ENCODE measurements around the gene GSTT2.

Gene GSTT2

DNA sequence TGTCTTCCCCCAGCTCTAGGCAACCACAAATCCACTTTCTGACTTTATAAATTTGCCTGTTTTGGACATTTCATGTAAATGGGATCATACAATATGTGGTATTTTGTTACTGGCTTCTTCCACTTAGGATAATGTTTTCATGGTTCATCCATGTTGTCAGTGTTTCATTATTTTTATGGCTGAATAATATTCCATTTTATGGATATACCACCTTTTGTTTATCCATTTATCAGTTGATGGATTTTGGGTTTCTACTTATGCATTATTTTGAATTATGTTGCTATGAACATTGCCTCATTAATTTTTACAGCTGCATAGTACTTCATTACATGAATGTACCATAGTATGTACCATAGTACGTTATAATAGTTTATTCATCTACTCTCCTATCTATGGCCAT is 36.2 kb downstream of the GSTT2 start:
- no peaks in the 10 kb centered on the region for H3K36me3 ChIP-seq (ENCODE audit: insufficient read depth, low read length)
- H3K27me3 ChIP-seq (ENCODE audit: control insufficient read depth, insufficient read depth, low read length): no peaks in the 10 kb centered on the region
- H3K9ac ChIP-seq (ENCODE audit: low read depth, low read length): no peak overlapping the region
- no peak overlapping the region for H3K4me3 ChIP-seq (ENCODE audit: low read length)
- H3K9me3 ChIP-seq (replicated peaks; ENCODE audit: low read length): no peaks in the 10 kb centered on the region
- peaks cover 7% of the 10 kb centered on the region for H3K4me1 ChIP-seq (ENCODE audit: control insufficient read depth, insufficient read depth, low read length)
- H3K4me2 ChIP-seq (ENCODE audit: low read length): no peak overlapping the region

DNA sequence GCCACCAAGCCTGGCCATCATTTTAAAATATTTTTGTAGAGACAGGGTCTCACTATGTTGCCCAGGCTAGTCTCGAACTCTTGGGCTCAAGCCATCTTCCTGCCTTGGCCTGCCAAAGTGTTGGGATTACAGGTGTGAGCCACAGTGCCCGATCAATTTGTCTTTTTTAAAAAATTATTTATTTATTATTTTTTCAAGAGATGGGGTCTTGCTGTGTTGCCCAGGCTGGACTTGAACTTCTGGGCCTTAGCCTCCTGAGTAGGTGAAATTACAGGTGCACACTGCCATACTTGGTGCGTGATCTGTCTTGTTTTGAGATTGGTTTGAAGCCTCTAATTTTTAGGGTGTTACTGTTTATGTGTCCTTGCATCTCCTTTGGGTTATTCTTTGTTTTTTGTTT is 41.4 kb downstream of the GSTT2 start:
- Histone ChIP-seq H3K4me3 (ENCODE audit: low read length) (no peak overlapping the region), H3K4me1 (ENCODE audit: control insufficient read depth, insufficient read depth, low read length) (no peaks in the 10 kb centered on the region), H3K36me3 (ENCODE audit: insufficient read depth, low read length) (no peaks in the 10 kb centered on the region), H3K9me3 (replicated peaks; ENCODE audit: low read length) (no peaks in the 10 kb centered on the region), H3K27me3 (ENCODE audit: control insufficient read depth, insufficient read depth, low read length) (no peaks in the 10 kb centered on the region), H3K9ac (ENCODE audit: low read depth, low read length) (no peak overlapping the region), H3K4me2 (ENCODE audit: low read length) (no peak overlapping the region)

DNA sequence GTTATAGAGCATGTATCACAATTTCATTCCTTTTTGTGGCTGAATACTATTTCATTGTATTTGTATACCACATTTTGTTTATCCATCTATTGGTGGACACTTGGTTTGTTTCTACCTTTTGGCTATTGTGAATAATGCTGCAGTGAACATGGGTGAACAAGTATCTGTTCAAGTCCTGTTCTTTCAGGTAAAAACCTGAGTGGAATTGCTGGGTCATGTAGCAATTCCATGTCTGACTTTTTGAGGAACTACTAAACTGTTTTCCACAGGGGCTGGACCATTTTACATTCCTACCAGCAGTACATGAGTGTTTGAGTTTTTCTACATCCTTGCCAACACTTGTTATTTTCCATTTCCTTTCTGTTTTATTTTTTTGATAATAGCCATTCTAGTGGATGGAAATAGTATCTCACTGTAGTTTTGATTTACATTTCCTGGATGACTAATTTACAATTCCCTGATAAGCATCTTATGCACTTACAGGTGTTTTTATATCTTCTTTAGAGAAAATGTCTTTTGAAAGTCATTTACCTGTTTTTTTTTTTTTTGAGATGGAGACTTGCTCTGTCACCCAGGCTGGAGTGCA is 43.4 kb downstream of the GSTT2 start:
- Histone ChIP-seq H3K4me1 (ENCODE audit: control insufficient read depth, insufficient read depth, low read length) (no peaks in the 10 kb centered on the region), H3K4me2 (ENCODE audit: low read length) (no peak overlapping the region), H3K36me3 (ENCODE audit: insufficient read depth, low read length) (no peaks in the 10 kb centered on the region), H3K4me3 (ENCODE audit: low read length) (no peak overlapping the region), H3K9ac (ENCODE audit: low read depth, low read length) (no peak overlapping the region), H3K9me3 (replicated peaks; ENCODE audit: low read length) (no peaks in the 10 kb centered on the region), H3K27me3 (ENCODE audit: control insufficient read depth, insufficient read depth, low read length) (no peaks in the 10 kb centered on the region)

DNA sequence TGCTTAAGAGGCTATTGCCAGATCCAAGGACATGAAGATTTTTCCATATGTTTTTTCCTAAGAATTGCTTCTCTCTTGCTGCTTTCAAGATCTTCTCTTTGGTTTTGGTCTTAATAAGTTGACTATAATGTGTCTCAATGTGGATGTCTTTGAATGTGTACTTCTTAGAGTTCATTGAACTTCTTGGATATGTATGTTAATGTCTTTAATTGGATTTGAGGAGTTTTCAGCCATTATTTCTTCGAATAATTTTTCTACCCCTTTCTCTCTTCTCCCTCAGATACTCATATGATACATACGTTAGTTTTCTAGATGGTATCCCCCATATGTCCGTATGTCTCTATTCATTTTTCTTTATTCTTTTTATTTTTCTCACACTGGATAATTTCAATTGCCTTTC is 44.4 kb downstream of the GSTT2 start:
- no peak overlapping the region for H3K4me2 ChIP-seq (ENCODE audit: low read length)
- H3K4me1 ChIP-seq (ENCODE audit: control insufficient read depth, insufficient read depth, low read length): no peaks in the 10 kb centered on the region

DNA sequence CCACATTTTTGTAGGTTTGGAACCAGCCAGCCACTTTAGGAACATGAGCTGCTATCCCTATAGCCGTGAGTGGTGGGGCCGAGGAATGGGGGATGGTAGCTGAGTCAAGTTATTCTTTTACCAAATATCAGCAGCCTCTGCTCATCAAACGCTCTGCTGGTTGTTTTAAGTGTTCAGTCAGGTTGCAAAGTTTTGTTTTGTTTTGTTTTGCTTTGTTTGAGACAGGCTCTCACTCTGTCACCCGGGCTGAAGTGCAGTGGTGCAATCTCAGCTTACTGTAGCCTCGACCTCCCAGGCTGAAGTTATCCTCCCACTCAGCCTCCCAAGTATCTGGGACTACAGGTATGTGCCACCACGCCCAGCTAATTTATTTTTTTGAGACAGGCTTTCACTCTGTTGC is 45.5 kb downstream of the GSTT2 start:
- no peaks in the 10 kb centered on the region for H3K4me1 ChIP-seq (ENCODE audit: control insufficient read depth, insufficient read depth, low read length)
- H3K36me3 ChIP-seq (ENCODE audit: insufficient read depth, low read length): no peaks in the 10 kb centered on the region
- H3K4me3 ChIP-seq (ENCODE audit: low read length): no peak overlapping the region
- no peaks in the 10 kb centered on the region for H3K27me3 ChIP-seq (ENCODE audit: control insufficient read depth, insufficient read depth, low read length)
- no peak overlapping the region for H3K9ac ChIP-seq (ENCODE audit: low read depth, low read length)
- no peaks in the 10 kb centered on the region for H3K9me3 ChIP-seq (replicated peaks; ENCODE audit: low read length)
- H3K4me2 ChIP-seq (ENCODE audit: low read length): no peak overlapping the region

More for the DNA sequence above, 44.4 kb downstream of the GSTT2 start:
- no peaks in the 10 kb centered on the region for H3K27me3 ChIP-seq (ENCODE audit: control insufficient read depth, insufficient read depth, low read length)
- no peaks in the 10 kb centered on the region for H3K9me3 ChIP-seq (replicated peaks; ENCODE audit: low read length)
- H3K4me3 ChIP-seq (ENCODE audit: low read length): no peak overlapping the region
- no peak overlapping the region for H3K9ac ChIP-seq (ENCODE audit: low read depth, low read length)
- no peaks in the 10 kb centered on the region for H3K36me3 ChIP-seq (ENCODE audit: insufficient read depth, low read length)

DNA sequence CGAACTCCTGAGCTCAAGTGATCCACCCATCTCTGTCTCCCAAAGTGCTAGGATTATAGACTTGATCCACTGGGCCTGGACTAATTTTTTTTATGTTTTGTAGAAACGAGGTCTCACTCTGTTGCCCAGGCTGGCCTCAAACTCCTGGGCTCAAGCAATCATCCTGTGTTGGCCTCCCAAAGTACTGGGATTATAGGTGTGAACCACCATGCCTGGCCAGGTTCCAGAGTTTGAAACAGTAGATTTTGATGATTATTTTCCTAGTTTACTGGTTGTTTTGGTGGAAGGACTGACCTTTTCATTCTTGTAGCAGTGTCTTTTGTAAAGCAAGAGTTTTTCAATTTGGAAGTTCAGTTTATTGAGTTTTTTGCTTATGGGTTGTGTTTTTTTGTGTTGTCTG is 46.1 kb downstream of the GSTT2 start:
- no peak overlapping the region for H3K4me2 ChIP-seq (ENCODE audit: low read length)
- no peaks in the 10 kb centered on the region for H3K36me3 ChIP-seq (ENCODE audit: insufficient read depth, low read length)
- H3K9ac ChIP-seq (ENCODE audit: low read depth, low read length): no peak overlapping the region
- no peak overlapping the region for H3K4me3 ChIP-seq (ENCODE audit: low read length)
- H3K27me3 ChIP-seq (ENCODE audit: control insufficient read depth, insufficient read depth, low read length): no peaks in the 10 kb centered on the region
- no peaks in the 10 kb centered on the region for H3K9me3 ChIP-seq (replicated peaks; ENCODE audit: low read length)
- H3K4me1 ChIP-seq (ENCODE audit: control insufficient read depth, insufficient read depth, low read length): no peaks in the 10 kb centered on the region

DNA sequence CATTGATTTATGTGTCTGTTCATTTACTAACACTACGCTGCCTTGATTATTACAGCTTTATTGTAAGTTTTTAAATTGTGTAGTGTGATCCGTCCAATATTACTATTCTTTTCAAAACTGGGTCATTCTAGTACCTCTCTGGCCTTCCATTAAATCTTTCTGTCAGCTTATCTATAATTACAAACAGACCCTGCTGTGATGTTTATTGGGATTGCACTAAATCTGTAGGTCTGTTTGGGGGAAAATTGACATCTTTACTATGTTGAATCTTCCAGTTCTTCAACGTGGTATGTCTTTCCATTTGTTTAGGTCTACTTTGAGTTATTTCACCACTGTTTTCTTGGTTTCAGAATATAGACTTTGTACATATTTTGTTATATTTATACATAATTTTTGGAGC is 46.8 kb downstream of the GSTT2 start:
- H3K9me3 ChIP-seq (replicated peaks; ENCODE audit: low read length): no peaks in the 10 kb centered on the region
- no peaks in the 10 kb centered on the region for H3K27me3 ChIP-seq (ENCODE audit: control insufficient read depth, insufficient read depth, low read length)
- H3K4me1 ChIP-seq (ENCODE audit: control insufficient read depth, insufficient read depth, low read length): no peaks in the 10 kb centered on the region
- no peak overlapping the region for H3K4me2 ChIP-seq (ENCODE audit: low read length)
- H3K36me3 ChIP-seq (ENCODE audit: insufficient read depth, low read length): no peaks in the 10 kb centered on the region
- no peak overlapping the region for H3K9ac ChIP-seq (ENCODE audit: low read depth, low read length)
- no peak overlapping the region for H3K4me3 ChIP-seq (ENCODE audit: low read length)

DNA sequence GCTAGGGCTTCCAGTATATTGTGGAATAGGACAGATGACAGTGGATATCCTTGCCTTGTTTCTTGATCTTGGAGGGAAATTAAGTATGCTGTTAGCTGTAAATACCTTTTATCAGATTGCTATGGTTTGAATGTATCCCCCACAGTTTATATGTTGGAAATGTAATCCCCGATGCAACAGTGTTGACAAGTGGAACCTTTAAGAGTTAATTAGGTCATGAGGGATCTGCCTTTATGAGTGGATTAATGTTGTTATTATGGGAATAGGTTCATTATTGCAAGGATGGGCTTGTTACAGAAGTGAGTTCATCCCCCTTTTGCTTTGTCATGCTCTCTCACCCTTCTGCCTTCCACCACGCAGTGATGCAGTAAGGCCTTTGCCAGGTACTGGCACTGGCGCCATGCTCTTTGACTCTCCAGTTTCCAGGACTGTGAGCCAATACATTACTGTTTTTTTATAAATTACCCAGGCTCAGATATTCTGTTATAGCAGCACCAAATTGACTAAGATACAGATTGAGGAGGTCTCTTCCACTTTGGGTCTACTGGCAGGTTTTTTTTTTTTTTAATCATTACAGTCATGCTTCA is 47.5 kb downstream of the GSTT2 start:
- Histone ChIP-seq H3K9me3 (replicated peaks; ENCODE audit: low read length) (no peaks in the 10 kb centered on the region), H3K27me3 (ENCODE audit: control insufficient read depth, insufficient read depth, low read length) (no peaks in the 10 kb centered on the region), H3K4me2 (ENCODE audit: low read length) (no peak overlapping the region), H3K4me3 (ENCODE audit: low read length) (no peak overlapping the region), H3K9ac (ENCODE audit: low read depth, low read length) (no peak overlapping the region), H3K36me3 (ENCODE audit: insufficient read depth, low read length) (no peaks in the 10 kb centered on the region), H3K4me1 (ENCODE audit: control insufficient read depth, insufficient read depth, low read length) (no peaks in the 10 kb centered on the region)

DNA sequence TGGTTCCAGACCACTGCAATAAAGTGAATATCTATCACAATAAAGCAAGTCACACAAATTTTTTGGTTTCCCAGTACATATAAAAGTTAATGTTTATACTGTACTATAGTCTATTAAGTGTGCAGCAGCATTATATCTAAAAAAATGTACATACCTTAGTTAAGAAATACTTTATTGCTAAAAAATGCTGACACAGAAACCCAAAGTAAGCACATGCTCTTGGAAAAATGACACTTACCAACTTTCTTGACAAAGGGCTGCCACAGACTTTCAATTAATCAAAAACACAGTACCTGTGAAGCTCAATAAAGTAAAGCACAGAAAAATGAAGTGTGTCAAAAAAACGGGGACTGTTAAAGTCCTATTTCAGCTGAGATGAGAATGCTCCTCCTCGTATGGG is 48.1 kb downstream of the GSTT2 start:
- no peaks in the 10 kb centered on the region for H3K27me3 ChIP-seq (ENCODE audit: control insufficient read depth, insufficient read depth, low read length)
- no peak overlapping the region for H3K9ac ChIP-seq (ENCODE audit: low read depth, low read length)
- no peaks in the 10 kb centered on the region for H3K36me3 ChIP-seq (ENCODE audit: insufficient read depth, low read length)
- no peak overlapping the region for H3K4me2 ChIP-seq (ENCODE audit: low read length)
- H3K4me1 ChIP-seq (ENCODE audit: control insufficient read depth, insufficient read depth, low read length): no peaks in the 10 kb centered on the region
- no peaks in the 10 kb centered on the region for H3K9me3 ChIP-seq (replicated peaks; ENCODE audit: low read length)
- H3K4me3 ChIP-seq (ENCODE audit: low read length): no peak overlapping the region

DNA sequence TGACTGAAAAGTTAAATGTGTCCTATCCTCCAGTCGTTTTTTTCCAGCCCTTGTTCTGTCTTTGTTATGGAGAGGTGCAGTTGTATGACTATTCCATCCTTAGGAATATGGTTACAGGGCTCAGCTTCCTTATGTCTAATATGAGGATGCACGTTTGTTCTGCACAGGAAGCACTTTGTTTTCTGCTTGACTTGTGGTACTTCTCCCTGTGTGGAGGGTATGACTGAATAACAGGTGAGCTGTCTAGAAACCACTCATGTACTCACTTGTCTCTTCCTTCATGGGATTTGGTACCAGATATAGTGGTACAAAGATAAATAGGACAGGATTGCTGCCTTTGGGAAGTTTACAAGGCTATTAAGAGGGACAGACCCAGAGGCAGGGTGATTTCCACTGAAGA is 48.6 kb downstream of the GSTT2 start:
- Histone ChIP-seq H3K9ac (ENCODE audit: low read depth, low read length) (no peak overlapping the region), H3K27me3 (ENCODE audit: control insufficient read depth, insufficient read depth, low read length) (no peaks in the 10 kb centered on the region), H3K4me1 (ENCODE audit: control insufficient read depth, insufficient read depth, low read length) (no peaks in the 10 kb centered on the region), H3K36me3 (ENCODE audit: insufficient read depth, low read length) (no peaks in the 10 kb centered on the region), H3K9me3 (replicated peaks; ENCODE audit: low read length) (no peaks in the 10 kb centered on the region), H3K4me3 (ENCODE audit: low read length) (no peak overlapping the region), H3K4me2 (ENCODE audit: low read length) (no peak overlapping the region)

DNA sequence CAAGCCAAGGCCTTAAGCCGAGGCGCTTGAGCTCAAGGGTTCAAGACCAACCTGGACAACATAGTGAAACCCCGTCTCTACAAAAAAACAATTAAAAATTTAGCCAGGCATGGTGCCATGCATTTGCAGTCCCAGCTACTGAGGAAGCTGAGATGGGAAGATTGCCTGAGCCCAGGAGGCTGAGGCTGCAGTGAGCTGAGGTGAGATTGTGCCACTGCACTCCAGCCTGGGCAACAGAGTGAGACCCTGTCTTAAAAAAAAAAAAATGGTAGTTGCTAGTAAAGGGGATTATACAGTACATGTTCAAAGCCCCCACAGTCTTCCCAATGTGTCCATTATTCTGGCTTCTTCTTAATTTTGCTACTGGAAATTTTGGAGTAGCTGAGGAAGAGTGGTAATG is 49.4 kb downstream of the GSTT2 start:
- Histone ChIP-seq H3K4me2 (ENCODE audit: low read length) (no peak overlapping the region), H3K36me3 (ENCODE audit: insufficient read depth, low read length) (no peaks in the 10 kb centered on the region), H3K9ac (ENCODE audit: low read depth, low read length) (no peak overlapping the region), H3K9me3 (replicated peaks; ENCODE audit: low read length) (no peaks in the 10 kb centered on the region), H3K4me1 (ENCODE audit: control insufficient read depth, insufficient read depth, low read length) (no peaks in the 10 kb centered on the region), H3K4me3 (ENCODE audit: low read length) (no peak overlapping the region), H3K27me3 (ENCODE audit: control insufficient read depth, insufficient read depth, low read length) (no peaks in the 10 kb centered on the region)

DNA sequence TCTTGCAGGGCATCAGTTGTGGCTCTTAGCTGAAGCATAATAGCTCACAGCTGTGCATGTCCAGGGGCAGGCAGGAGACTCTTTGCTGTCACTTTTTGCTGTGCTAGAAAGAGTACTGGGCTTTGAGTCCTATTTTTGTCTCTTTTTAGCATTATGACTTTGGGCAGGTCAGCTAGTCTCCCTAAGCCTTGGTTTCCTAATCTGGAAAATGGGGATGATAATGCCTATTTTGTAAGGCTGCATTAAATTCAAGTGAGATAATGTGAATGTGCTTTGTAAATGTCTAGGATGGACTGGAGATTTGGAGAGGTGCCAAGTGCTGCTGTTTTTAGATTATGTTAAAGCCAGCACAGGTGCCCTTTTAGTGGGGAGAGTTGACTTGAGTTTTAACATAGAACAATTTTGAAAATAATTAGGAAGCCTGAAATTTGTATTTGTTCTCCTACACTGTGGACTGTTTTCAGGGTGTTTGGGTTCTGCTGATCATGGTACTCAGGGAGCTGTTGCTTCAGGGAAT is 50.3 kb downstream of the GSTT2 start:
- H3K9ac ChIP-seq (ENCODE audit: low read depth, low read length): no peak overlapping the region
- no peak overlapping the region for H3K4me3 ChIP-seq (ENCODE audit: low read length)
- no peaks in the 10 kb centered on the region for H3K9me3 ChIP-seq (replicated peaks; ENCODE audit: low read length)
- H3K27me3 ChIP-seq (ENCODE audit: control insufficient read depth, insufficient read depth, low read length): no peaks in the 10 kb centered on the region
- no peaks in the 10 kb centered on the region for H3K36me3 ChIP-seq (ENCODE audit: insufficient read depth, low read length)
- H3K4me2 ChIP-seq (ENCODE audit: low read length): no peak overlapping the region
- no peaks in the 10 kb centered on the region for H3K4me1 ChIP-seq (ENCODE audit: control insufficient read depth, insufficient read depth, low read length)

Measured in skeletal muscle satellite cell (primary cell).